GM10248 (cell line): ENCODE results near the gene ALS2CL.
A peak's percentile ranks its signal among the peaks of the same experiment; 100 is the strongest.
"Not testable (repeated sequence)": the region's sequence is repeated elsewhere in the genome, so short reads cannot be mapped to it uniquely, and the experiment has no call there.

Experiments
- CTCF ChIA-PET: fragments of 300-600 bp; sonication (Branson Sonifier 250); formaldehyde crosslinking; extraction: SDS; loops from one replicate; lab custom pipeline; 2021; ENCODE audit warnings: antibody characterized with exemption; lab: Yijun Ruan, JAX
- POLR2A ChIA-PET: fragments of 350-650 bp; sonication (Branson Sonifier 250); formaldehyde crosslinking; extraction: SDS; loops from one replicate; lab custom pipeline; 2020; ENCODE audit warnings: antibody characterized with exemption; lab: Yijun Ruan, JAX
- DNase-seq: peaks from one replicate; pipeline ENCODE4 v3.0.0; 2012; ENCODE audit errors: extremely low spot score
- TF ChIP-seq, protein P1 (sequence below): IDR thresholded peaks from 2 replicates; pipeline ENCODE4 v1.5.1; 2012; ENCODE audit warnings: mild to moderate bottlenecking, low read depth; ENCODE audit errors: extremely low read depth, missing control alignments, control extremely low read depth

ALS2CL gene

DNA sequence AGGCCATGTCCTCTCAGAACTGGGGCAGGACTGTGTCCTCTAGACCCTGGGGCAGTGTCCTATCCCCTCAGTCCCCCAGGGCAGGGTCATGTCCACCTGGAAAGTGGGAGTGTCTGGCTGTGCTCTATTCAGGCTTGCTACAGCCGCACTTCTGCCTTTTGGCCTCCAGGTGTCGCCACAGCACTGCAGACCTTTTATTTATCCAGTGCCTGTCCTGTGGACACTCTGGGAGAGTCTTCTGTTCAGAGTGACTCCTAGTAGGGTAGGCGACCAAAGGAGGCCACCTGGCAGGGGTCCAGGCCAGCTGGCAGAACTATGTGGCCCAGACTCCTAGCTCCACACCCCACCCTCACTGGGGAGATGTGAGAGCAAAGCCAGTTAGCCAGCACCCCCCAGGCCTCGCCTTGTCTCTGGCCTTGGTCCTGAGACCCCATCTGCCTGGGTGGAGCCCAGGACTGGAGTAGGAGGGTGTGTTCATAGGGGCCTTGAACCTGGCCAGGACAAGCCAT is 11.6 kb upstream of the ALS2CL start:
- peak; percentile 85 for DNase-seq
- TF ChIP-seq, protein P1, sequence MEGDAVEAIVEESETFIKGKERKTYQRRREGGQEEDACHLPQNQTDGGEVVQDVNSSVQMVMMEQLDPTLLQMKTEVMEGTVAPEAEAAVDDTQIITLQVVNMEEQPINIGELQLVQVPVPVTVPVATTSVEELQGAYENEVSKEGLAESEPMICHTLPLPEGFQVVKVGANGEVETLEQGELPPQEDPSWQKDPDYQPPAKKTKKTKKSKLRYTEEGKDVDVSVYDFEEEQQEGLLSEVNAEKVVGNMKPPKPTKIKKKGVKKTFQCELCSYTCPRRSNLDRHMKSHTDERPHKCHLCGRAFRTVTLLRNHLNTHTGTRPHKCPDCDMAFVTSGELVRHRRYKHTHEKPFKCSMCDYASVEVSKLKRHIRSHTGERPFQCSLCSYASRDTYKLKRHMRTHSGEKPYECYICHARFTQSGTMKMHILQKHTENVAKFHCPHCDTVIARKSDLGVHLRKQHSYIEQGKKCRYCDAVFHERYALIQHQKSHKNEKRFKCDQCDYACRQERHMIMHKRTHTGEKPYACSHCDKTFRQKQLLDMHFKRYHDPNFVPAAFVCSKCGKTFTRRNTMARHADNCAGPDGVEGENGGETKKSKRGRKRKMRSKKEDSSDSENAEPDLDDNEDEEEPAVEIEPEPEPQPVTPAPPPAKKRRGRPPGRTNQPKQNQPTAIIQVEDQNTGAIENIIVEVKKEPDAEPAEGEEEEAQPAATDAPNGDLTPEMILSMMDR = peak; percentile 98
- ChIA-PET CTCF (interaction anchor here (1.0 to 6.0 kb wide), 14 partner anchors 8 to 342 kb away, joined by 3 to 37 read pairs (median 4); partner anchors contain the start of gene ALS2CL), POLR2A (no interaction called here)

DNA sequence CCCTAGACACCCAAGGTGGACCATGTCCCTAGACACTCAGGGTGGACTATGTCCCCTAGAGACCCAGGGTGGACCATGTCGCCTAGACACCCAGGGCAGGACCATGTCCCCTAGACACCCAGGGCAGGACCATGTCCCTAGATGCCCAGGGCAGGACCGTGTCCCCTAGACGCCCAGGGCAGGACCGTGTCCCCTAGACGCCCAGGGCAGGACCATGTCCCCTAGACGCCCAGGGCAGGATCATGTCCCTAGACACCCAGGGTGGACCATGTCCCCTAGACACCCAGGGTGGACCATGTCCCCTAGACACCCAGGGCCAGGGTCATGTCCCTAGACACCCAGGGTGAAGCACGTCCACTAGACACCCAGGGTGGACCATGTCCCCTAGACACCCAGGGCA is 10.9 kb upstream of the ALS2CL start:
- CTCF ChIA-PET = interaction anchor here (3.0 kb wide), 1 partner anchor 191 kb away, joined by 30 read pairs; no protein-coding TSS in a partner anchor
- DNase-seq, POLR2A ChIA-PET: not testable (repeated sequence)

DNA sequence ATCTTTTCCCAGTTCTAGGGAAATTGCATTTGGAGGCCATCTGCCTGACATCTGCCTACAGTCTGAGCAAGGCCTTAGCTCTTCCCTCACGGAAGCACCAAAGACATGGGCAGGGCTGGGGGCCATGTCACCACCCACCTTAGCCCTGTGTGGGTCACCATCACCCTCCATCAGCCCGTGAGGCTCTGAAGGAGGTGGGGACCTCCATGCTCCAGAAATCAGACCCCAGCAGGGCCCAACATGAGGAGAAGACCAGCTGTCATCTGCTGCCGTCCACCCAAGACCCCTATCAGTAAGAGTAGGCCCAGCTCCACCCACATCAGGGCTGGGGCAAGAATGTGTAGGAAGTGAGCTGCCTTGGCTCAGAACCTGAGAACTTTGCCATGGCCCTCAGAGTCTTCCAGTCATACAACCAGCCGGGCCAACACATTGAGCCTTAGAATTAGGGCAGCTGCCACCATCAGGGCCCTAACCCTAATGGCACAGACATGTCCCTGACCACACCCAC is 9.6 kb upstream of the ALS2CL start:
- no peak for DNase-seq
- TF ChIP-seq, protein P1 = no peak
- ChIA-PET CTCF (interaction anchor here (1.0 to 3.1 kb wide), 8 partner anchors 10 to 215 kb away, joined by 3 to 30 read pairs (median 6); partner anchors contain the start of gene ALS2CL), POLR2A (no interaction called here)

DNA sequence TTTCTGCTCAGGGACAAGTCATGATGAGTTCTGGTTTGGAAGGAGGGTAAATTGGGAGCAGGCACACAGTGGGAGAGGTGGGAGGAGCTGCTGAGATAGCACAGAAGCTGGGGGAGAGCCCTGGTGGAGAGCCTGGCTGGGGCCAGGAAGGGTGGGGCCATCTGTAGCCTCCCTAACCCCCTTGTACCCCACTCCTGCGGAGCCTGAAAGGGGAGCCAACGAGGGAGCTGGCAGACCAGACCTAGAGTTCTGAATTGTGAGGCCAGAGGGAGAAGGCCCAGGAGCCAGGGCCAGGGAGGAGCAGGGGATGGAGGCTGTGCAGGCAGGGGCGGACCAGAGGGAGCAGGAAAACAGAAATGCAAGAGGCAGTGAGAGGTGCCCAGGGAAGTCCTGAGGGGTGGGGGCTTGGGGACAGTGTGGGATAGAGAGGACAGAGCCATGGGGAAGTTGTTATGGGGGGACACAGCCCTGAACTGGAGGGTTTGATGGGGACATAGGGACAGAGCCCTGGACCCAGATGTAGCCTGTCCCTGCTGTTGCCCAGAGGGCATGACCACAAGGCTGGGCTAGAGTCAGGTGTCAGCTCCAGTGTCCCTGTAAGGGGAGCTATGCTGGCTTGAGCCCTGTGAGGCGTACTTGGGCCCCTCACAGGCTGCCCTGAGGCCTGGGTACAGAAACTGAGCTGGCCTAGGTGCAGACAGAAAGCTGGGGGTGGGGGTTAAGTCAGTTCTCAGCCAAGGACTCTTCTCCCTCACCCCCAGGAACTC is 8.9 kb upstream of the ALS2CL start:
- ChIA-PET POLR2A (no interaction called here), CTCF (interaction anchor here (1.4 to 3.1 kb wide), 7 partner anchors 10 to 214 kb away, joined by 3 to 30 read pairs (median 7); partner anchors contain the start of gene ALS2CL)
- TF ChIP-seq, protein P1 = no peak
- no peak for DNase-seq

DNA sequence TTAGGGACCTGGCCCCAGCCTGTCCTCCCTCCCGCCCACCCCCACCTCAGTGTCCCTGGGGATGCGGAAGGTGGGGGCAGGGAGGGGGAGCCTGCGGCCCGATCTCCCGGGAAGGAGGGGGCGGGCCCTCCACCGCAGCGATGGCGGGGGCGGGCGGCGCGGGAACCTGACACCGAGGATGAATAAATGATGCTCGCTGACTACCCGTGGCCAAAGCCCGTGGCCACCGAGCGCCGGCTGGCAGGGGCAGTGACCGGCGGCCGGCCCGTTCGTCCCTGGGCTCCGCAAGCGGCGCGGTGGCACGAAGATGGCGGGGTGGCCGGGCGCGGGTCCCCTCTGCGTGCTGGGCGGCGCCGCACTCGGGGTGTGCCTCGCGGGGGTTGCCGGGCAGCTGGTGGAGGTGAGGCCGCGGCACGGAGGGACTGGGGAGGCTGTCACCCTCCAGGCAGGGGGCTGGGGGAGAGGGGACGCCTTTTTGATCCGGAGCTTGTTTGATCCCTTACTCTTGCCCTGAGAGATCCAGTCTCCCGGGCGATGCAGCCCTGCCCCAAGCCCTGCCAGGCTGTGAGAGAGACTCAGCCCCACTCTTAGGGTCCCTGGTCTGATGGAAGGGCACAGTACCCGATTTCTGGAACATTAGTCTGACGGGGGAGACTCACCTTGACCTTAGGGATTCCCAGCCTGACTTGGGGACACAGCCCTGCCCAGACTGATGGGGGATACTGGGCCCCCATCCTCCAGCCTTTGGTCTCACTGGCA is 7.9 kb upstream of the ALS2CL start, which contains the start of gene TMIE:
Gene TMIE (plus strand): TSS at position 212 of the 759 bp plus-strand sequence. CDS start 96 bp downstream, at position 308.
- ChIA-PET POLR2A (no interaction called here), CTCF (interaction anchor here (1.6 to 3.1 kb wide), 5 partner anchors 9 to 213 kb away, joined by 4 to 30 read pairs (median 10); partner anchors contain the start of gene ALS2CL)
- TF ChIP-seq, protein P1 = no peak
- DNase-seq = no peak

DNA sequence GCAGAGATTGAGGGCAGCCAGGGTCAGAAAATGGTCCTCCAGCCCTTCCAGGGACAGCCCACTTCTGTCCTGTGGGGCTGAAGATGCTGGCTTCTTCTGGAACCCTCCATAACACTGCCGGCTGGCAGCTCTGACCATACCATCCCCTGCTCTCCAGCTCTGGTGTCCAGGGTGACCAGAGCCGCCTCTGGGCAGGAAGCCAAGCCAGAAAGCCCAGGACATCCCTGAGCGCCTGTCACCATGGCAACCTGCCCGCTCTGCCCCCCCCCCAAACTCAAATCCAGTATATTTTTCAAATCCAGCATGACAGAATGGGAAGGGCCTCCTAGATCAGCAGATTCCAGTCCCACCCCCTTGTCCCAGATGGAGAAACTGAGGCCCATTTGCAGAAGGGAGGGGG is 7.3 kb upstream of the ALS2CL start:
- DNase-seq = no peak
- ChIA-PET POLR2A (no interaction called here), CTCF (interaction anchor here (1.6 to 3.1 kb wide), 2 partner anchors 146 to 208 kb away, joined by 5 to 11 read pairs; no protein-coding TSS in a partner anchor)
- TF ChIP-seq, protein P1 = no peak
